Retina (tissue), 1 donor: ENCODE measurements around the gene PDXDC1.
"Not testable (repeated sequence)": the region's sequence is repeated elsewhere in the genome, so short reads cannot be mapped to it uniquely, and the experiment has no call there.

Source experiments
- DNase-seq: peaks from one replicate; pipeline ENCODE4 v3.0.0-alpha.2; 2016

The PDXDC1 gene

GRCh38 chr16:15041271-15042004, 66.6 kb downstream of the PDXDC1 start:
- no peak for DNase-seq

- no peak for DNase-seq
Observed at GRCh38 chr16:15043344-15043743, 68.5 kb downstream of the PDXDC1 start.

GRCh38 chr16:15044286-15044685, 69.5 kb downstream of the PDXDC1 start:
- no peak for DNase-seq

- DNase-seq, result not testable (repeated sequence)
Observed at GRCh38 chr16:15045270-15045669, 70.4 kb downstream of the PDXDC1 start.

GRCh38 chr16:15046692-15047376, 72.0 kb downstream of the PDXDC1 start:
- no peak for DNase-seq

GRCh38 chr16:15049581-15050180, 74.9 kb downstream of the PDXDC1 start:
- DNase-seq, result no peak

- not testable (repeated sequence) for DNase-seq
Observed at GRCh38 chr16:15050440-15050839, 75.6 kb downstream of the PDXDC1 start.

- DNase-seq, result no peak
Observed at GRCh38 chr16:15051387-15051951, 76.6 kb downstream of the PDXDC1 start.

- DNase-seq, result no peak
Observed at GRCh38 chr16:15052747-15053476, 78.1 kb downstream of the PDXDC1 start.

GRCh38 chr16:15053904-15054303, 79.1 kb downstream of the PDXDC1 start:
- no peak for DNase-seq

- DNase-seq, result no peak
Observed at GRCh38 chr16:15054357-15055140, 79.7 kb downstream of the PDXDC1 start.

GRCh38 chr16:15055141-15056053, 80.6 kb downstream of the PDXDC1 start:
- DNase-seq, result peak; percentile 66

- no peak for DNase-seq
Observed at GRCh38 chr16:15057681-15058417, 83.0 kb downstream of the PDXDC1 start.

GRCh38 chr16:15059324-15059723, 84.5 kb downstream of the PDXDC1 start:
- DNase-seq, result no peak

- not testable (repeated sequence) for DNase-seq
Observed at GRCh38 chr16:15062085-15062810, 87.4 kb downstream of the PDXDC1 start.

- DNase-seq, result not testable (repeated sequence)
Observed at GRCh38 chr16:15065961-15066360, 91.1 kb downstream of the PDXDC1 start.

- DNase-seq, result not testable (repeated sequence)
Observed at GRCh38 chr16:15066690-15067089, 91.9 kb downstream of the PDXDC1 start.

GRCh38 chr16:15071013-15071412, 96.2 kb downstream of the PDXDC1 start:
- not testable (repeated sequence) for DNase-seq
